Glutamatergic neuron (in vitro differentiated cells): ENCODE results near the gene CTSD. TPM values are rescaled to one million over a fixed set of nuclear protein-coding genes. Genes with fewer than 3 reads are reported as not detected.
A peak's percentile ranks its signal among the peaks of the same experiment; 100 is the strongest.

Source experiments
- DNase-seq: peaks from one replicate; pipeline ENCODE4 v3.0.0; 2022
- H3K27ac Mint-ChIP-seq: one replicate; pipeline ENCODE4 v1.8.0; 2020; ENCODE audit warnings: mild to moderate bottlenecking, mixed read lengths, inconsistent platforms; ENCODE audit not compliant: unreplicated experiment
- H3K27me3 Mint-ChIP-seq: one replicate; pipeline ENCODE4 v1.8.0; 2020; ENCODE audit warnings: mild to moderate bottlenecking, moderate library complexity, mixed read lengths, inconsistent platforms; ENCODE audit not compliant: unreplicated experiment
- H3K36me3 Mint-ChIP-seq: one replicate; pipeline ENCODE4 v1.8.0; 2020; ENCODE audit warnings: mild to moderate bottlenecking, mixed read lengths, inconsistent platforms; ENCODE audit not compliant: unreplicated experiment
- H3K4me1 Mint-ChIP-seq: one replicate; pipeline ENCODE4 v1.8.0; 2020; ENCODE audit warnings: mild to moderate bottlenecking, low read depth, mixed read lengths, inconsistent platforms; ENCODE audit not compliant: unreplicated experiment
- H3K4me3 Mint-ChIP-seq: one replicate; pipeline ENCODE4 v1.8.0; 2020; ENCODE audit warnings: mild to moderate bottlenecking, mixed read lengths, inconsistent platforms; ENCODE audit not compliant: unreplicated experiment
- H3K9me3 Mint-ChIP-seq: one replicate; pipeline ENCODE4 v1.8.0; 2020; ENCODE audit warnings: mild to moderate bottlenecking, moderate library complexity, mixed read lengths, inconsistent platforms; ENCODE audit not compliant: unreplicated experiment
- total RNA-seq: library from RNA; stranded (reverse); fragmentation: NEBNext Ultra II Directional; extraction: Animal tissue kit (Norgen Biotek cat#: 25700); gene quantifications from one replicate; pipeline ENCODE4 v1.2.1, GENCODE V29; 2021; ENCODE audit not compliant: unreplicated experiment
- TF ChIP-seq, protein P1 (sequence below): fragments of 200-600 bp; sonication (generic); IDR thresholded peaks from one replicate; pipeline ENCODE4 v1.5.0; 2021; ENCODE audit not compliant: partially characterized antibody, unreplicated experiment

Gene CTSD
- total RNA-seq, 1 donor from 2014 or later = 159 TPM

DNA sequence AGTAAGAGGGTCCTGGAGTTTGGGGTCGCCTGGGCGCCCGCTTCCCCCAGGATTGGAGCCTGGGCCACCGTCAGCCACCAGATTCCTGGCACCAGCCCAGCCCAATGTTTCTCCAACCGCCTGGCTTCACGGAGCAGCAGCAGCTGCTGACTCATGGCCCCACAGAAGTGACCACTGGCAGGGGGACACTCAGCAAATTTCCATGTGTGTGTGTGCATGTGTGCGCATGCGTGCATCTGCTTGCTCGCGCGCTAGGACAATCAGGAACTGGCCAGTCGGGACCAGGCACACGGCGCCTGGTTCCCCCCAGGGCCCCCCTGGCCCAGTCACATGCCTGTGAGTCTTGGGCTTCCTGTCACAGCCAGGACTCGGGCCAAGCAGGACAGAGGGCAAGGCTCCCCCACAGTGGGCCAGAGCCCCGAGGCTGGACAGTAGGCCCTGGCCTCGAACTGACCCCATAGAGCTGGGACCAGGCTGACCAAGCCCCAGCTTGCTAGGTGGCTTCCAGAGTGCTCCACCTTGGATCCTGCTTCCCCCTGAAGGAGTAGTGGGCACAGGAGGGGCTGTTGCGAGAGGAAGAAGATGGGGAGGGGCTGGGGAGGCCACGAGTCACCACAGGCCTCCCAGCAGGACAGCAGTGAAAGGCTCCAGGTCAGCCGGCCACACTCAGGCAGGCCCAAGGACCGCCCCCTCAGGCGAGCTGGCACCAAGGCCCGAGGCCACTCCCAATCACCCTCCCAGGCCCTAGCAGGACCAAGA is 3.2 kb downstream of the CTSD start:
- no peak overlapping the region for H3K27ac Mint-ChIP-seq
- DNase-seq = peak; percentile 13
- H3K36me3 Mint-ChIP-seq = no peaks in the 10 kb centered on the region
- TF ChIP-seq, protein P1, sequence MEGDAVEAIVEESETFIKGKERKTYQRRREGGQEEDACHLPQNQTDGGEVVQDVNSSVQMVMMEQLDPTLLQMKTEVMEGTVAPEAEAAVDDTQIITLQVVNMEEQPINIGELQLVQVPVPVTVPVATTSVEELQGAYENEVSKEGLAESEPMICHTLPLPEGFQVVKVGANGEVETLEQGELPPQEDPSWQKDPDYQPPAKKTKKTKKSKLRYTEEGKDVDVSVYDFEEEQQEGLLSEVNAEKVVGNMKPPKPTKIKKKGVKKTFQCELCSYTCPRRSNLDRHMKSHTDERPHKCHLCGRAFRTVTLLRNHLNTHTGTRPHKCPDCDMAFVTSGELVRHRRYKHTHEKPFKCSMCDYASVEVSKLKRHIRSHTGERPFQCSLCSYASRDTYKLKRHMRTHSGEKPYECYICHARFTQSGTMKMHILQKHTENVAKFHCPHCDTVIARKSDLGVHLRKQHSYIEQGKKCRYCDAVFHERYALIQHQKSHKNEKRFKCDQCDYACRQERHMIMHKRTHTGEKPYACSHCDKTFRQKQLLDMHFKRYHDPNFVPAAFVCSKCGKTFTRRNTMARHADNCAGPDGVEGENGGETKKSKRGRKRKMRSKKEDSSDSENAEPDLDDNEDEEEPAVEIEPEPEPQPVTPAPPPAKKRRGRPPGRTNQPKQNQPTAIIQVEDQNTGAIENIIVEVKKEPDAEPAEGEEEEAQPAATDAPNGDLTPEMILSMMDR = no peak
- H3K4me3 Mint-ChIP-seq = no peak overlapping the region
- H3K4me1 Mint-ChIP-seq = no peaks in the 10 kb centered on the region
- H3K27me3 Mint-ChIP-seq = peaks cover 6% of the 10 kb centered on the region
- peaks cover 5% of the 10 kb centered on the region for H3K9me3 Mint-ChIP-seq

DNA sequence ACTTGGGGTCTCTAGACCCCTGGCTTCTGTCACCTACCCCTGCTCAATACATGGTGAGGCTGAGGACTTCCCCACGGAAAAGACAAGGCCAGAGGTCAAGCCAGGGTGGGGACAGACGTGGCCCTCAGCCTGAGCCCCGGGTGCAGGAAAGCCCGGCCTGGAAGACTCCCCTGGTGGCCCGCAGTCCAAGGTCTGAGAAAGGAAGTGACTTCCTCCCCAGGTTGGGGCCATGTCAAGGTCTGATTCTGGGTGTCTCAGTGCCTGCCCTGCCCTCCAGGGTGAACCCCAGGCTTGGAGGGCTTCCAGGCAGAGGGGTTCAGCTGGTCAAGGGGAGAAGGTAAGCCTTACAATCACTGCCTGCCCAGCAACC is 3.9 kb downstream of the CTSD start:
- Mint-ChIP-seq H3K4me1 (no peaks in the 10 kb centered on the region), H3K27ac (no peak overlapping the region), H3K36me3 (no peaks in the 10 kb centered on the region), H3K9me3 (peaks cover 3% of the 10 kb centered on the region), H3K4me3 (no peak overlapping the region), H3K27me3 (peaks cover 6% of the 10 kb centered on the region)
- TF ChIP-seq, protein P1 = no peak
- no peak for DNase-seq

DNA sequence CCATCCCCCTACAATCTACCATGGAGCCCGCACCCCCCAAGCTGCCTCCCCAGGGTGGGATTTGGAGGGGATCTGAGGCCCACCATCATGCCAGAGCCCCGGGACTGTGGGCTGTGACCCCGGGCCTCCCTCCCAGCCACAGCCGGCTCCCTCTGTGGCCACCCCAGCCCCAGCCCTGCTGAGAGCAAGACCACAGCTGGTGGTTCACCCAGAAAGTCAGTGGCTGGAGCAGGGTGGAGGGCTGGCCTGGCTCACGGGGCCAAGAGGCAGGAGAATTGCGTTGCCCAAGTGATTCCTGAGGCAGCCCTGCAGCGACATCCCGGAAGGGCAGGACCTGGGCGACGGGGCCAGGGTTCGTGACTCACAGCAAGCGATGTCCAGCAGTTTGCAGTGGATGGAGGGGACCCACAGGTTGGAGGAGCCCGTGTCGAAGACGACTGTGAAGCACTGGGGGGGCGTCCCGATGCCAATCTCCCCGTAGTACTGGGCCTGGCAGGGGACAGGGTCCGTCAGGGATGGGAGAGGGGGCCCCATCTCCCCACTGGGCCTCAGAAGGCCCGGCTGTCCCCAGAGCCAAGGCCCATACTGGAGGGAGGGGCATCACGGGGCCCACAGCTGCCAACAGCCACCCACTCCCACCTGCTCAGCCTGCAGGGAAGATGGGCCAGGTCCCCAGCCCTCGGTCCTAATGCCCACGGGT is 4.4 kb downstream of the CTSD start:
- DNase-seq = no peak
- Mint-ChIP-seq H3K4me3 (no peak overlapping the region), H3K9me3 (peaks cover 1% of the 10 kb centered on the region), H3K27me3 (peaks cover 3% of the 10 kb centered on the region), H3K36me3 (no peaks in the 10 kb centered on the region), H3K27ac (no peak overlapping the region), H3K4me1 (no peaks in the 10 kb centered on the region)
- TF ChIP-seq, protein P1 = no peak

DNA sequence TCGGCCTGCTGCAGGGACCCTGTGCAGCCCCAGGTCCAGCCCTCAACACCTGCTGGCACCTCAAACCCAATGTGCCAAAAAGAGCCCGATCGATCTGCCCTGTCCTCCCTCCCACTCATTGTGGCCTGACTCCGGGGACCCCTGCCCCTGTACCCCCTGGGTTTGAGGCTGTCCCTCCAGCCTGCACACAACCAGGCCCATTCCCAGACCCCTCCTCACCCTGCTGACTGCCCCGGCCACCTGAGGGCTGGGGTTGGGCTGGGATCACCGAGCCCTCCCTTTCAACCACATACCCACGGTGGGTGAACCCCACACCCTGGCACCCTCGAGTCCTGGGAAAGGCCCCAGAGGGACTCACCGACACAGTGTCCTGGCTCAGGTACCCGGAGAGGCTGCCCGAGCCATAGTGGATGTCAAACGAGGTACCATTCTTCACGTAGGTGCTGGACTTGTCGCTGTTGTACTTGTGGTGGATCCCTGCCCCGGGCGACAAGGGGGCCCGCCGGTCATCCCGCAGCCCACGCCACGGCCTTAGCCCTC is 5.0 kb downstream of the CTSD start:
- TF ChIP-seq, protein P1 = no peak
- DNase-seq = no peak
- Mint-ChIP-seq H3K27me3 (peaks cover 1% of the 10 kb centered on the region), H3K4me3 (no peak overlapping the region), H3K36me3 (no peaks in the 10 kb centered on the region), H3K27ac (no peak overlapping the region), H3K4me1 (no peaks in the 10 kb centered on the region), H3K9me3 (no peaks in the 10 kb centered on the region)
